Osteoblast (primary cell): ENCODE results near the gene MYL3. TPM values are rescaled to one million over a fixed set of nuclear protein-coding genes. Genes with fewer than 3 reads are reported as not detected.

Source experiments
- DNase-seq: peaks from one replicate; pipeline ENCODE4 v3.0.0; 2011; ENCODE audit warnings: low spot score, mixed read lengths; ENCODE audit not compliant: insufficient read length; ENCODE audit errors: missing footprints
- H2AFZ ChIP-seq: 2 replicates; pipeline ENCODE4 v1.6.0; 2011; ENCODE audit warnings: mild to moderate bottlenecking, low read length
- H3K27ac ChIP-seq: 2 replicates; pipeline ENCODE4 v1.5.1; 2011; ENCODE audit warnings: mild to moderate bottlenecking, low read depth, low read length, moderate library complexity
- H3K27me3 ChIP-seq: 2 replicates; pipeline ENCODE4 v1.6.0; 2012; ENCODE audit warnings: mild to moderate bottlenecking, control low read depth, inconsistent platforms, low read length, moderate library complexity; ENCODE audit not compliant: insufficient read depth
- H3K36me3 ChIP-seq: 2 replicates; pipeline ENCODE4 v1.5.1; 2011; ENCODE audit warnings: mild to moderate bottlenecking, low read length, control low read depth, moderate library complexity; ENCODE audit not compliant: insufficient read depth
- H3K4me1 ChIP-seq: 2 replicates; pipeline ENCODE4 v1.5.1; 2011; ENCODE audit warnings: mild to moderate bottlenecking, low read length, control low read depth, moderate library complexity; ENCODE audit not compliant: insufficient read depth
- H3K4me2 ChIP-seq: 2 replicates; pipeline ENCODE4 v1.6.0; 2011; ENCODE audit warnings: mild to moderate bottlenecking, low read length; ENCODE audit not compliant: insufficient read depth
- H3K4me3 ChIP-seq: fragments of 200-600 bp; sonication (generic); 3 replicates; pipeline ENCODE4 v1.5.1; 2012; ENCODE audit warnings: mild to moderate bottlenecking, low read length, inconsistent platforms; ENCODE audit not compliant: insufficient read depth
- H3K79me2 ChIP-seq: 2 replicates; pipeline ENCODE4 v1.6.0; 2012; ENCODE audit warnings: mild to moderate bottlenecking, low read length, control low read depth, inconsistent platforms; ENCODE audit not compliant: insufficient read depth
- H3K9me3 ChIP-seq: 2 replicates; pipeline ENCODE4 v1.5.1; 2011; ENCODE audit warnings: low read depth, low read length, control low read depth
- H4K20me1 ChIP-seq: 2 replicates; pipeline ENCODE4 v1.6.0; 2012; ENCODE audit warnings: mild to moderate bottlenecking, low read length, control low read depth; ENCODE audit not compliant: insufficient read depth
- total RNA-seq: library from RNA; depleted of rRNA; stranded (reverse); fragments of >200 nt; gene quantifications from 2 replicates; pipeline ENCODE4 v1.2.3, GENCODE V29; 2012
- TF ChIP-seq, protein P1 (sequence below): IDR thresholded peaks from 2 replicates; pipeline ENCODE4 v1.5.1; 2011; ENCODE audit warnings: mild to moderate bottlenecking, low read depth, low read length, moderate library complexity; ENCODE audit errors: extremely low read depth

Gene MYL3
- total RNA-seq, 1 donor: not detected

DNA sequence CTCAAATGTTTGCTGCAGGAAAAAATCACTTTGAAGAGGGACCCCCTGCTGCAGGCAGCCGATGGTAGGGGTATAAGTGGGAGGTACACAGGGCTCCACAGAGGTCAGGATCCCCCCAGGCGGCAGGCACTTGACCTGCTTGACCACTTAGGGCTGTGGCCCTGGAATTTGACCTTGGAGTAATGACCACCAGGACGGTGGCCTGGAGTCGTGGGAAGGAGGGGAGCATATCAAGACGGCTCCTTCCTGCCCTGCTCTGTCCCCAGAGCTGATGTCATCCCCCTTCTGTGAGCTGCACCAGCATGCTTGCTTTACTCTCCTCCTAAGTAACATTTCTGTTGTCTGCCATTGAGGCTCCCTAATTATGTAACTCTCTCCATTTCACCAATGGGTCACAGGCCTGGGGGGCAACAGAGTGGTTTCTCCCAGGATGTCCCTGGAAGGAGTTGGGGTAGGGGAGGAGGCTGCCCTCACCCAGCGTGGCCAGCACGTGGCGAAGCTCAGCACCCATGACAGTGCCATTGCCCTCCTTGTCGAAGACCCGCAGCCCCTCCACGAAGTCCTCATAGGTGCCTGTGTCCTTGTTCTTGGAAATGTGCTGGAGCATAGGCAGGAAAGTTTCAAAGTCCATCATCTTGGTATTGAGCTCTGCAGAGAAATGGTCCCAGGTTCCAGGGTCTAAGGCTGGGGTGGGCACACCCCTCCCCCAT lies 4.1 kb downstream of the MYL3 start:
- Histone ChIP-seq H3K27me3 (peaks cover 12% of the 10 kb centered on the region), H3K4me3 (no peak overlapping the region), H4K20me1 (no peaks in the 10 kb centered on the region), H3K4me1 (no peaks in the 10 kb centered on the region), H3K9me3 (no peaks in the 10 kb centered on the region), H3K36me3 (no peaks in the 10 kb centered on the region), H3K27ac (no peak overlapping the region), H3K79me2 (no peaks in the 10 kb centered on the region), H3K4me2 (no peak overlapping the region), H2AFZ (no peak overlapping the region)
- DNase-seq: peak; percentile 52
- TF ChIP-seq, protein P1, sequence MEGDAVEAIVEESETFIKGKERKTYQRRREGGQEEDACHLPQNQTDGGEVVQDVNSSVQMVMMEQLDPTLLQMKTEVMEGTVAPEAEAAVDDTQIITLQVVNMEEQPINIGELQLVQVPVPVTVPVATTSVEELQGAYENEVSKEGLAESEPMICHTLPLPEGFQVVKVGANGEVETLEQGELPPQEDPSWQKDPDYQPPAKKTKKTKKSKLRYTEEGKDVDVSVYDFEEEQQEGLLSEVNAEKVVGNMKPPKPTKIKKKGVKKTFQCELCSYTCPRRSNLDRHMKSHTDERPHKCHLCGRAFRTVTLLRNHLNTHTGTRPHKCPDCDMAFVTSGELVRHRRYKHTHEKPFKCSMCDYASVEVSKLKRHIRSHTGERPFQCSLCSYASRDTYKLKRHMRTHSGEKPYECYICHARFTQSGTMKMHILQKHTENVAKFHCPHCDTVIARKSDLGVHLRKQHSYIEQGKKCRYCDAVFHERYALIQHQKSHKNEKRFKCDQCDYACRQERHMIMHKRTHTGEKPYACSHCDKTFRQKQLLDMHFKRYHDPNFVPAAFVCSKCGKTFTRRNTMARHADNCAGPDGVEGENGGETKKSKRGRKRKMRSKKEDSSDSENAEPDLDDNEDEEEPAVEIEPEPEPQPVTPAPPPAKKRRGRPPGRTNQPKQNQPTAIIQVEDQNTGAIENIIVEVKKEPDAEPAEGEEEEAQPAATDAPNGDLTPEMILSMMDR: no peak

DNA sequence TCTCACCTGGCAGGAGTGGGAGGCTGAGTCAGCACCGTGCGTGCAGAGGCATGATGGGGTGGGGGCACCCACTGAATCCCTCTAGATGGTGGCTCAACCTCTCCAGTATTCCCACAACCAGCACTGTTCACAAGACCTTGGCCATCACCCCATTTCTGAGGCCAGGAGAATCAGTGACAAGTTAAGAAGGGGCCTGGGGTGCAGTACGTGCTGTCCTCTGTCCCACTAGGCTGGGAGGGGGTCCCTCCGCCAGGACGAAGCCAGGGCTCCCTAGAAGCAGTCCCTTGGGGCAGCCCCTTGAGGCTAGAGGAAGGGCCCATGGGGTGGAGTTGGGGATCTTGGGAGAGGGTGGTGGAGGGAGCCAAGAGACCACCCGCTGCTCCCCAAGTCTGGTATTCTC lies 4.8 kb downstream of the MYL3 start:
- no peaks in the 10 kb centered on the region for H3K79me2 ChIP-seq
- H4K20me1 ChIP-seq: no peaks in the 10 kb centered on the region
- no peak overlapping the region for H3K27ac ChIP-seq
- TF ChIP-seq, protein P1: no peak
- peak; percentile 37 for DNase-seq
- no peaks in the 10 kb centered on the region for H3K36me3 ChIP-seq
- no peaks in the 10 kb centered on the region for H3K4me1 ChIP-seq
- H3K27me3 ChIP-seq: peaks cover 12% of the 10 kb centered on the region
- no peak overlapping the region for H3K4me3 ChIP-seq
- no peak overlapping the region for H2AFZ ChIP-seq
- H3K4me2 ChIP-seq: no peak overlapping the region
- no peaks in the 10 kb centered on the region for H3K9me3 ChIP-seq

DNA sequence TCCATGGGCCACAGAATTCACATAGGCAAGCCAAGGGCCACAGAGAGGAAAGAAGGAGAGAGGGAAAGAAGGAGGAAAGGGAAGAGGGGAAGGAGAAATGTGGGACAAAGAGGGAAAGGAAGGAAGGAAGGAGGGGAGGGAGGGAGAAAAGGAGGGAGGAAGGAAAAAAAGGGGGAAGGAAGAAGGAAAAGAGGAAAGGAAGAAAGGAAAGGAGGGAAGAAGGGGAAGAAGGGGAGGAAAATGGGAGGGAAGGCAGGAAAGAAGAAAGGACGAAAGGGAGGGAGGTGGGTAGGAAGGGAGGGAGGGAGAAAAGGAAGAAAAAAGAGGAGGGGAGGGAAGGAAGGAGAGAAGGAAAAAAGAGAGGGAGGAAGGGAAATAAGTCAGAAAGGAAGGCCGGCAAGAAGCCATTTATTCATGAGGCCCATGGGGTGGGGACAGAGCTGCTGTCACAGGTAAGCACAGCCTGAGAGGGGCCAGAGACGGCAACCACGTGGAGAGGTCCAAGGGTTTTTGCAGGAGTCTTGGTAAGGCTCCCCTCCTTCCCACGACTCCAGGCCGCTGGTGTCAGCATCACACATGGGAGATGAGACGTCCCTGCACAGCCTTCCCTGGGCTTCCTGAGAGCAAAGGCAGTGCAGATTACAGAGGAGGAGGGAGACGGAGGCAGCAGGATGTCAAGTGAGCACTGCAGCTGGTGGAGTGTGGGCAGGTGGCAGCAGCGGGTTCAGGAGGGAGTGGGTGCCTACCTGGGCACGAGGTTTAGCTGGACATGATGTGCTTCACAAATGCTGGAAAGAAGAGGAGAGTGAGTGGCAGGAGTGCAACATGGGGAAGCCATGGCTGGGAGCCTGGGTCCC lies 5.5 kb downstream of the MYL3 start:
- H4K20me1 ChIP-seq: no peaks in the 10 kb centered on the region
- peaks cover 12% of the 10 kb centered on the region for H3K27me3 ChIP-seq
- TF ChIP-seq, protein P1: no peak
- H3K36me3 ChIP-seq: no peaks in the 10 kb centered on the region
- no peaks in the 10 kb centered on the region for H3K9me3 ChIP-seq
- no peak overlapping the region for H3K4me2 ChIP-seq
- H3K79me2 ChIP-seq: no peaks in the 10 kb centered on the region
- no peak overlapping the region for H3K4me3 ChIP-seq
- DNase-seq: peak; percentile 54
- H3K4me1 ChIP-seq: no peaks in the 10 kb centered on the region
- H2AFZ ChIP-seq: no peak overlapping the region
- H3K27ac ChIP-seq: no peak overlapping the region
